GM18951 (cell line): ENCODE measurements around the gene MYEF2.

ENCODE experiments used
- POLR2A ChIP-seq: IDR thresholded peaks from 4 replicates; pipeline ENCODE4 v1.6.1; 2011; ENCODE audit warnings: mild to moderate bottlenecking; ENCODE audit not compliant: insufficient read length, insufficient read depth; ENCODE audit errors: extremely low read depth
- in situ Hi-C: fragments of 300-500 bp; cut with MboI; formaldehyde crosslinking; loops from one replicate; pipeline ENCODE4 v1.12.0; 2022; ENCODE audit warnings: low sequenced_read_pairs, mixed read lengths, inconsistent platforms; ENCODE audit not compliant: unreplicated experiment

Gene MYEF2

GRCh38 chr15:48126667-48127355 lies 51.3 kb downstream of the MYEF2 start:
- in situ Hi-C loops: no loop called here

GRCh38 chr15:48121849-48122248 lies 56.2 kb downstream of the MYEF2 start:
- in situ Hi-C loops: no loop called here
- TF ChIP-seq POLR2A: no peak

More at GRCh38 chr15:48126667-48127355, 51.3 kb downstream of the MYEF2 start:
- no peak for TF ChIP-seq POLR2A

- in situ Hi-C loops: no loop called here
- no peak for TF ChIP-seq POLR2A
Observed at GRCh38 chr15:48120745-48121144, 57.4 kb downstream of the MYEF2 start, which contains the start of gene SLC24A5. TSS of gene SLC24A5 (plus strand) at chr15:48120990. CDS start at chr15:48121045, 55 bp downstream.

- TF ChIP-seq POLR2A: no peak
- in situ Hi-C loops: no loop called here
Observed at GRCh38 chr15:48119277-48119676, 58.8 kb downstream of the MYEF2 start.

GRCh38 chr15:48112242-48112641 lies 65.9 kb downstream of the MYEF2 start:
- no peak for TF ChIP-seq POLR2A
- in situ Hi-C loops: no loop called here

- TF ChIP-seq POLR2A: no peak
- in situ Hi-C loops: no loop called here
Observed at GRCh38 chr15:48109856-48110531, 68.1 kb downstream of the MYEF2 start.

- in situ Hi-C loops: no loop called here
- TF ChIP-seq POLR2A: no peak
Observed at GRCh38 chr15:48109212-48109611, 68.9 kb downstream of the MYEF2 start.

GRCh38 chr15:48105936-48106335 lies 72.2 kb downstream of the MYEF2 start:
- in situ Hi-C loops: no loop called here
- no peak for TF ChIP-seq POLR2A

- in situ Hi-C loops: no loop called here
- no peak for TF ChIP-seq POLR2A
Observed at GRCh38 chr15:48103647-48104046, 74.4 kb downstream of the MYEF2 start.

- in situ Hi-C loops: no loop called here
- TF ChIP-seq POLR2A: no peak
Observed at GRCh38 chr15:48102167-48102566, 75.9 kb downstream of the MYEF2 start.

GRCh38 chr15:48101376-48101961 lies 76.6 kb downstream of the MYEF2 start:
- no peak for TF ChIP-seq POLR2A
- in situ Hi-C loops: no loop called here

GRCh38 chr15:48097264-48097663 lies 80.8 kb downstream of the MYEF2 start:
- no peak for TF ChIP-seq POLR2A
- in situ Hi-C loops: no loop called here

GRCh38 chr15:48096813-48097212 lies 81.3 kb downstream of the MYEF2 start:
- in situ Hi-C loops: no loop called here
- no peak for TF ChIP-seq POLR2A

- in situ Hi-C loops: no loop called here
- TF ChIP-seq POLR2A: no peak
Observed at GRCh38 chr15:48096355-48096786, 81.7 kb downstream of the MYEF2 start.
